Endodermal cell (in vitro differentiated cells): ENCODE data around the gene SOAT2. TPM values are rescaled to one million over a fixed set of nuclear protein-coding genes. Genes with fewer than 3 reads are reported as not detected.

ENCODE experiments used
- DNase-seq: peaks from one replicate; pipeline ENCODE4 v3.0.0-alpha.2; 2017
- H3K27ac ChIP-seq: 2 replicates; pipeline ENCODE4 v1.5.1; 2013; ENCODE audit warnings: mild to moderate bottlenecking, low read depth, low read length, moderate library complexity
- H3K27me3 ChIP-seq: 2 replicates; pipeline ENCODE4 v1.6.1; 2013; ENCODE audit warnings: mild to moderate bottlenecking, low read length, moderate library complexity; ENCODE audit not compliant: insufficient read depth, control insufficient read depth, poor library complexity, severe bottlenecking
- H3K36me3 ChIP-seq: 2 replicates; pipeline ENCODE4 v1.7.0; 2013; ENCODE audit warnings: mild to moderate bottlenecking, low read length, moderate library complexity; ENCODE audit not compliant: control insufficient read depth, insufficient read depth
- H3K4me1 ChIP-seq: one replicate; pipeline ENCODE4 v1.7.0; 2013; ENCODE audit warnings: low read length; ENCODE audit not compliant: control insufficient read depth, insufficient read depth
- H3K4me3 ChIP-seq: 2 replicates; pipeline ENCODE4 v1.5.1; 2013; ENCODE audit warnings: mild to moderate bottlenecking, low read length, moderate library complexity
- H3K9ac ChIP-seq: 2 replicates; pipeline ENCODE4 v1.6.1; 2013; ENCODE audit warnings: mild to moderate bottlenecking, low read length, moderate library complexity; ENCODE audit not compliant: poor library complexity, severe bottlenecking; ENCODE audit errors: extremely low read depth
- H3K9me3 ChIP-seq: 2 replicates; pipeline ENCODE4 v1.6.1; 2013; ENCODE audit warnings: mild to moderate bottlenecking, low read length, moderate library complexity; ENCODE audit not compliant: control insufficient read depth
- H3K27ac Mint-ChIP-seq: 2 replicates; pipeline ENCODE4 v1.8.0; 2020; ENCODE audit warnings: mixed read lengths
- H3K27me3 Mint-ChIP-seq: 2 replicates; pipeline ENCODE4 v1.8.0; 2021; ENCODE audit warnings: mild to moderate bottlenecking, mixed read lengths; ENCODE audit not compliant: insufficient read depth
- H3K36me3 Mint-ChIP-seq: 2 replicates; pipeline ENCODE4 v1.8.0; 2020; ENCODE audit warnings: low read depth, mixed read lengths
- H3K4me1 Mint-ChIP-seq: 2 replicates; pipeline ENCODE4 v1.8.0; 2020; ENCODE audit warnings: mixed read lengths
- H3K4me3 Mint-ChIP-seq: 2 replicates; pipeline ENCODE4 v1.8.0; 2020; ENCODE audit warnings: mild to moderate bottlenecking, moderate library complexity, mixed read lengths
- H3K9me3 Mint-ChIP-seq: 2 replicates; pipeline ENCODE4 v1.8.0; 2020; ENCODE audit warnings: mild to moderate bottlenecking, mixed read lengths
- CTCF ChIP-seq: fragments of 200-600 bp; sonication (generic); conservative IDR thresholded peaks from 2 replicates; pipeline ENCODE4 v1.5.0; 2021; ENCODE audit warnings: antibody characterized with exemption, mild to moderate bottlenecking
- WGBS, 2 experiments: methylation state at CpG; one replicate each; pipeline versions ENCODE4 v1.1.5 to v1.1.7; 2013; ENCODE audit warnings: missing lambda C conversion rate in 2 of 2, mixed read lengths in 1 of 2; ENCODE audit not compliant: insufficient coverage in 1 of 2, insufficient read length in 1 of 2; 5-methylcytosine and 5-hydroxymethylcytosine counted together
- total RNA-seq, 2 donors: library from RNA; stranded (reverse); fragmentation: NEBNext Ultra II Directional in 1 of 2; extraction: Animal tissue kit (Norgen Biotek cat#: 25700) in 1 of 2; gene quantifications; 2 replicates in 1 of 2; 3 replicates in 1 of 2; pipeline ENCODE4 v1.2.1, GENCODE V29; 2021

SOAT2 gene
- total RNA-seq, 2 donors from 2014 or later, result 0.46 to 0.71 TPM

GRCh38 chr12:53115112-53115890, 12.0 kb downstream of the SOAT2 start:
- Histone ChIP-seq H3K36me3 (no peaks in the 10 kb centered on the region), H3K27me3 (no peaks in the 10 kb centered on the region), H3K27ac (no peak overlapping the region), H3K4me1 (no peaks in the 10 kb centered on the region), H3K4me3 (no peak overlapping the region), H3K9me3 (peaks cover 3% of the 10 kb centered on the region), H3K9ac (no peak overlapping the region)
- no peak for TF ChIP-seq CTCF
- Mint-ChIP-seq H3K27ac (no peak overlapping the region), H3K9me3 (peaks cover 5% of the 10 kb centered on the region), H3K4me3 (no peak overlapping the region), H3K4me1 (peaks cover 12% of the 10 kb centered on the region), H3K36me3 (no peaks in the 10 kb centered on the region), H3K27me3 (peaks cover 28% of the 10 kb centered on the region)
- DNase-seq, result peak; percentile 91
- WGBS, 2 experiments, result 93 to 94% methylated on average over 24 to 33 of the region's 33 CpGs

GRCh38 chr12:53115891-53116648, 12.8 kb downstream of the SOAT2 start:
- WGBS, 2 experiments, result 93 to 96% methylated on average over 6 to 8 of the region's 8 CpGs
- Mint-ChIP-seq H3K27ac (no peak overlapping the region), H3K4me3 (no peak overlapping the region)

More at GRCh38 chr12:53115891-53116648, 12.8 kb downstream of the SOAT2 start:
- Mint-ChIP-seq H3K4me1 (peaks cover 12% of the 10 kb centered on the region), H3K36me3 (no peaks in the 10 kb centered on the region), H3K27me3 (peaks cover 35% of the 10 kb centered on the region), H3K9me3 (peaks cover 4% of the 10 kb centered on the region)
- no peaks in the 10 kb centered on the region for H3K36me3 ChIP-seq
- no peak overlapping the region for H3K27ac ChIP-seq
- H3K4me3 ChIP-seq, result no peak overlapping the region
- DNase-seq, result no peak
- H3K9me3 ChIP-seq, result no peaks in the 10 kb centered on the region
- no peak overlapping the region for H3K9ac ChIP-seq
- H3K27me3 ChIP-seq, result no peaks in the 10 kb centered on the region
- H3K4me1 ChIP-seq, result no peaks in the 10 kb centered on the region
- TF ChIP-seq CTCF, result no peak
